ENCODE data around the gene NANP. TPM values are rescaled to one million over a fixed set of nuclear protein-coding genes. Genes with fewer than 3 reads are reported as not detected.

The NANP gene
- total RNA-seq, 2 donors from 2014 or later = 6.9 to 9.0 TPM

- Histone ChIP-seq H3K4me1 (ENCODE audit: control insufficient read depth in 1 of 2, low read depth in 2 of 2) (peaks cover 8 to 13% of the 10 kb centered on the region in 2 donors), H3K4me3 (no peak overlapping the region), H3K27ac (no peak overlapping the region), H3K27me3 (replicated peaks; ENCODE audit: insufficient read depth) (no peaks in the 10 kb centered on the region), H3K9me3 (no peaks in the 10 kb centered on the region), H3K36me3 (peaks cover 2% of the 10 kb centered on the region)
- no peak for ATAC-seq (ENCODE audit: insufficient number of reproducible peaks, low FRiP score, low read depth)
- DNase-seq (ENCODE audit: low spot score) = no peak
- TF ChIP-seq, protein P1, sequence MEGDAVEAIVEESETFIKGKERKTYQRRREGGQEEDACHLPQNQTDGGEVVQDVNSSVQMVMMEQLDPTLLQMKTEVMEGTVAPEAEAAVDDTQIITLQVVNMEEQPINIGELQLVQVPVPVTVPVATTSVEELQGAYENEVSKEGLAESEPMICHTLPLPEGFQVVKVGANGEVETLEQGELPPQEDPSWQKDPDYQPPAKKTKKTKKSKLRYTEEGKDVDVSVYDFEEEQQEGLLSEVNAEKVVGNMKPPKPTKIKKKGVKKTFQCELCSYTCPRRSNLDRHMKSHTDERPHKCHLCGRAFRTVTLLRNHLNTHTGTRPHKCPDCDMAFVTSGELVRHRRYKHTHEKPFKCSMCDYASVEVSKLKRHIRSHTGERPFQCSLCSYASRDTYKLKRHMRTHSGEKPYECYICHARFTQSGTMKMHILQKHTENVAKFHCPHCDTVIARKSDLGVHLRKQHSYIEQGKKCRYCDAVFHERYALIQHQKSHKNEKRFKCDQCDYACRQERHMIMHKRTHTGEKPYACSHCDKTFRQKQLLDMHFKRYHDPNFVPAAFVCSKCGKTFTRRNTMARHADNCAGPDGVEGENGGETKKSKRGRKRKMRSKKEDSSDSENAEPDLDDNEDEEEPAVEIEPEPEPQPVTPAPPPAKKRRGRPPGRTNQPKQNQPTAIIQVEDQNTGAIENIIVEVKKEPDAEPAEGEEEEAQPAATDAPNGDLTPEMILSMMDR (IDR thresholded peaks at IDR 0.05) = no peak
These were observed 49.4 kb downstream of the NANP start for GRCh38 chr20:25574411-25574810.

DNA sequence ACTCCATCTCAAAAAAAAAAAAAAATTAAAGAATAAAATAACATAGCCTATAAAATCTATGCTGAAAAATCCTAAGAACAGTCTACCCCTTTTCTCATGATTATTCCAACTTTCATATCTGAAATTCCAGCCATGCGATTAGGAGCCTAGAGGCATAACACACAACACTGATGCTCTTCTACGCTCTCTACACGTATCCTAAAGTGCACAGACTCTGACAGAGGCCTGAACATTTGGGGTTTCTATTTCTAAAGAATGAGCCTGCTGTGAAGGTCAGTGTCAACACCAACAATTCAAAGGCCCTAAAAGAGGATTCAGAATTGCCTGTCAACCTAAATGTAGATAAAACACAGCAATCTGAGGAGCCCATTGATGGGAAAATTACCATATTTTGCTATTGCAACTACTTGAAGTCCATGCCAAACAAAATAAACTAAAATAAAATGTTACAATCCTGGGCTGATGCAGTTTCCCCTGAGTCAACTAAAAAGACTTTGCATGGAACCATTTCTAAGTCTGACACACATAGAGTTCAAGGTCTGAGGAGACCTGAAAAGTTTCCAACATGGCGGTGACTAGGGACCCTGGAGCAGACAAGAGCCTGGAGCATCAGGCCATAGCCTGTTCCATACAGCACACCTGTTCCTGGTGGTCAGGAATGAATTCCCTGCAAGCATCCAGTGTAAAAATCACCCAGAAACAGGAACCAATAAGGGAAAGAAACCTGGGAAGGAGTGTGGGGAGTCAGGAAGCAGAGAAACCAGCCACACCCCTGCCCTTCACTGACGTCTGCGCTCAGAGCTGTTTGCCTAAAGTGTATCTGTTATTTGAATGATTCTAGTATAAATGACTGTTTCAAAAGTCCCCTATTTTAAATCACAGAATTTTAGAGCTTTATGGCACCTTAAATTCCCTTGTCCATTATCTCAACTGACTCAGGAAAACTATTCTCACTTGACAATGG is 50.2 kb downstream of the NANP start:
- Histone ChIP-seq H3K27me3 (replicated peaks; ENCODE audit: insufficient read depth) (no peaks in the 10 kb centered on the region), H3K4me1 (ENCODE audit: control insufficient read depth in 1 of 2, low read depth in 2 of 2) (peaks cover 8 to 13% of the 10 kb centered on the region in 2 donors), H3K36me3 (peaks cover 2% of the 10 kb centered on the region), H3K9me3 (no peaks in the 10 kb centered on the region), H3K4me3 (no peak overlapping the region), H3K27ac (no peak overlapping the region)
- DNase-seq (ENCODE audit: low spot score) (no peak), ATAC-seq (ENCODE audit: insufficient number of reproducible peaks, low FRiP score, low read depth) (no peak)
- TF ChIP-seq, protein P1 (IDR thresholded peaks at IDR 0.05) = no peak

DNA sequence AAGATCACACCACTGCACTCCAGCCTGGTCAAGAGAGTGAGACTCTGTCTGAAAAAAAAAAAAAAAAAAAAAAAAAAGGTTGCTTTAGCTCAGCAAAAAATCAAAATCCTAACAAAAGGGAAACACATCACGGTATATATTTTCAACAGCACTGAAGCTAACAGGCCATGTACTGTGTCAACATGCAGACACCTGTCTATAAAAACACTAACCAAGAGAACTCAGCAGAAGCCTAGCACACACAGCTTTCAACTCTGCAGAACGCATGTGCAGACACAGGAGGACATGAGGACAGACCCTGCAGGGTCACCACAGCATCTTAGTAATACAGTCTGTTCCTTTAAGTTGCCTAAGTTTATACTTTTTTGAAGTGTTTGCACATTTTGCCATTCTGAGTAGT is 52.0 kb downstream of the NANP start:
- ATAC-seq (ENCODE audit: insufficient number of reproducible peaks, low FRiP score, low read depth) (no peak), DNase-seq (ENCODE audit: low spot score) (no peak)
- Histone ChIP-seq H3K27me3 (replicated peaks; ENCODE audit: insufficient read depth) (no peaks in the 10 kb centered on the region), H3K36me3 (peaks cover 1% of the 10 kb centered on the region), H3K4me3 (no peak overlapping the region), H3K4me1 (ENCODE audit: control insufficient read depth in 1 of 2, low read depth in 2 of 2) (peaks cover 8 to 13% of the 10 kb centered on the region in 2 donors), H3K27ac (no peak overlapping the region), H3K9me3 (no peaks in the 10 kb centered on the region)
- TF ChIP-seq, protein P1 (IDR thresholded peaks at IDR 0.05) = no peak

GRCh38 chr20:25571240-25571639 is 52.6 kb downstream of the NANP start:
- no peak for DNase-seq (ENCODE audit: low spot score)
- peaks cover 8 to 13% of the 10 kb centered on the region in 2 donors for H3K4me1 ChIP-seq (ENCODE audit: control insufficient read depth in 1 of 2, low read depth in 2 of 2)
- no peak for ATAC-seq (ENCODE audit: insufficient number of reproducible peaks, low FRiP score, low read depth)
- H3K36me3 ChIP-seq = no peaks in the 10 kb centered on the region
- H3K4me3 ChIP-seq = no peak overlapping the region
- TF ChIP-seq, protein P1 (IDR thresholded peaks at IDR 0.05) = no peak
- H3K9me3 ChIP-seq = no peaks in the 10 kb centered on the region
- H3K27me3 ChIP-seq (replicated peaks; ENCODE audit: insufficient read depth) = no peaks in the 10 kb centered on the region
- H3K27ac ChIP-seq = no peak overlapping the region

GRCh38 chr20:25570148-25570530 is 53.7 kb downstream of the NANP start:
- TF ChIP-seq, protein P1 (IDR thresholded peaks at IDR 0.05) = no peak
- no peak overlapping the region for H3K4me3 ChIP-seq
- H3K4me1 ChIP-seq (ENCODE audit: control insufficient read depth in 1 of 2, low read depth in 2 of 2) = peaks cover 8 to 13% of the 10 kb centered on the region in 2 donors
- ATAC-seq (ENCODE audit: insufficient number of reproducible peaks, low FRiP score, low read depth) (no peak), DNase-seq (ENCODE audit: low spot score) (no peak)
- no peak overlapping the region for H3K27ac ChIP-seq
- no peaks in the 10 kb centered on the region for H3K27me3 ChIP-seq (replicated peaks; ENCODE audit: insufficient read depth)
- no peaks in the 10 kb centered on the region for H3K9me3 ChIP-seq
- no peaks in the 10 kb centered on the region for H3K36me3 ChIP-seq
